Measurements from ENCODE around the gene VPS29. TPM values are rescaled to one million over a fixed set of nuclear protein-coding genes. Genes with fewer than 3 reads are reported as not detected.
A peak's percentile ranks its signal among the peaks of the same experiment; 100 is the strongest.

Gene VPS29
- total RNA-seq, 1 donor from 2014 or later, result 99.6 TPM

DNA sequence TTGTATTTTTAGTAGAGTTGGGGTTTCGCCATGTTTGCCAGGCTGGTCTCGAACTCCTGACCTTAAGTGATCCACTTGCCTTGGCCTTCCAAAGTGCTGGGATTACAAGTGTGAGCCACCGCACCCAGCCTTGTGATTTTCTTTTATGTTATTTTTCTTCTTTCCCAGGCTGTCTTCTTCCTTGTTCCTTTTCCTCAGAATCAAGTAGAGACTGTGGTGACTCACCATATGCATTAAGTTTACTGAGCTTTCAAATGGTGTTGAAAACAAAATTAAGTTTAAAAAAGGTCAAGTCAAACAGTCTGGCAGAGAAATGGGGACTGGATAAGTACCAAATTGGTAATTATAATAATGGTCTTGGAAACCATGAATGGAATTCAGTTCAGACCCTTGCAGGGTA is 57.5 kb downstream of the VPS29 start:
- ATAC-seq, result peak; percentile 64

Other genes with a start within 250 kb of the VPS29 start
- 194 TPM for gene ATP2A2, start 220.9 kb downstream of the VPS29 start, total RNA-seq
- 57.9 TPM for gene ANAPC7, start 98.4 kb downstream of the VPS29 start, total RNA-seq
- gene ARPC3, start 51.8 kb downstream of the VPS29 start, total RNA-seq, result 289 TPM
- gene GPN3, start 33.9 kb downstream of the VPS29 start, total RNA-seq, result 12.0 TPM
- gene FAM216A, start 33.3 kb downstream of the VPS29 start, total RNA-seq, result 2.2 TPM
- gene RAD9B, start 220 bp upstream of the VPS29 start, total RNA-seq, result 0.44 TPM
- gene PPTC7, start 81.2 kb upstream of the VPS29 start, total RNA-seq, result 14.4 TPM
- gene TCTN1, start 112.0 kb upstream of the VPS29 start, total RNA-seq, result 13.0 TPM
- 1.3 TPM for gene HVCN1, start 187.0 kb upstream of the VPS29 start, total RNA-seq
- 109 TPM for gene PPP1CC, start 240.8 kb upstream of the VPS29 start, total RNA-seq